Stimulated activated CD8-positive, alpha-beta memory T cell treated with anti-CD3 and anti-CD28 coated beads, Interleukin-7, amount 100 ng/mL, for 48 hours (primary cell): ENCODE data around the gene TUT7.
A peak's percentile ranks its signal among the peaks of the same experiment; 100 is the strongest.
"Not testable (repeated sequence)": the region's sequence is repeated elsewhere in the genome, so short reads cannot be mapped to it uniquely, and the experiment has no call there.

Experiments
- DNase-seq, 2 donors: peaks; one replicate each; pipeline ENCODE4 v3.0.0-alpha.2; 2020; ENCODE audit warnings: low read depth in 1 of 2; ENCODE audit errors: extremely low read depth in 1 of 2

The TUT7 gene

DNA sequence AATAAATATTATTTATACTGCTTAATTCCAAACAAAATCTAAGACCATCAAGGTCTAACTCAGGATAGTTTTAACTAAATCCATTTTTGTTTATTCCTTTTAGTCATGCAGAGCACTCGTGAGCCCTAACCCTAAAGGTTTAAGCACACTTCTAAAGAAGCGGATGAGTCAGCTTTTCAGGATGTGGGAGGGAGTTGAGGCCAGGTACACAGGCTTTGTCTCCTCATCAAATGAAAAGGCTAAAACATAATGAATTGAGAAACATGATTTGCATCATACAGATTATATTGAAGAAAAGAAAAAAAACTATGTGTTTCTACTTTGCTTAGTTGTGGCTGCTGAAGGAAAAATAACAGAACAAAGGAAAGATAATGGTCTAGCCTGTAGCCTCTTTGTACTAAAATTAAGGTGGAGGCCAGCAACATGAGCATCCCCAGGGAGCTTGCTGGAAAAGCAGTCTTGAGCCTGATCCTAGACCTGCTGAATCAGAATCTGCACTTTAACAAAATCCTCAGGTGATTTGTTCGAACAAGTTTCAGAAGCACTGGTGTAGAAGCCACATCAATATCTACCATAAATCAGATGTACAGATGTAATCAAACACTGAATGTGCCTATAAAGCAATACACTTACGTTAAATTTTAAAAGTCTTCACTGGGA is 50.8 kb downstream of the TUT7 start:
- peak in 1 of 2 donors; percentile 60 for DNase-seq

- no peak for DNase-seq
Observed at GRCh38 chr9:86301686-86302085, 52.5 kb downstream of the TUT7 start.

DNA sequence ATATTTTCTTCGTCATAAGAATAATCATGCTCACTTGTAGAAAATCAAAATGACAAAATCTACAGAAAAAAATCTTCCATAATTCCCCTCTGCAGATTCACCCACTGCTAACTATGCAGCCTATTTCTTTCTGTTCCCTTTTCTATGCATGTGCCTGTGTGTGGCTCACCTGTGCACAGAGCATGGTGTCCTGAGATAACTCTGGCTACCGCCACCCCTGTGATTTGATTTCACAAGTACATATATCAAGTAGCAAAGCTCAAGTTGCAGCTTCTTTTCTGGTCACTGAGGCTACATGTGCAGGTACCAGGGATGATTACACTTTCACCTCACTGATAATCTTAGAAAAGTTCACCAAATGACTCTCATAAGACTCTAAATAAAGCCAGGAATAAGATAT is 53.5 kb downstream of the TUT7 start:
- DNase-seq: no peak

- no peak for DNase-seq
Observed at GRCh38 chr9:86298873-86299272, 55.3 kb downstream of the TUT7 start.

GRCh38 chr9:86290341-86290740 is 63.9 kb downstream of the TUT7 start:
- not testable (repeated sequence) for DNase-seq

DNA sequence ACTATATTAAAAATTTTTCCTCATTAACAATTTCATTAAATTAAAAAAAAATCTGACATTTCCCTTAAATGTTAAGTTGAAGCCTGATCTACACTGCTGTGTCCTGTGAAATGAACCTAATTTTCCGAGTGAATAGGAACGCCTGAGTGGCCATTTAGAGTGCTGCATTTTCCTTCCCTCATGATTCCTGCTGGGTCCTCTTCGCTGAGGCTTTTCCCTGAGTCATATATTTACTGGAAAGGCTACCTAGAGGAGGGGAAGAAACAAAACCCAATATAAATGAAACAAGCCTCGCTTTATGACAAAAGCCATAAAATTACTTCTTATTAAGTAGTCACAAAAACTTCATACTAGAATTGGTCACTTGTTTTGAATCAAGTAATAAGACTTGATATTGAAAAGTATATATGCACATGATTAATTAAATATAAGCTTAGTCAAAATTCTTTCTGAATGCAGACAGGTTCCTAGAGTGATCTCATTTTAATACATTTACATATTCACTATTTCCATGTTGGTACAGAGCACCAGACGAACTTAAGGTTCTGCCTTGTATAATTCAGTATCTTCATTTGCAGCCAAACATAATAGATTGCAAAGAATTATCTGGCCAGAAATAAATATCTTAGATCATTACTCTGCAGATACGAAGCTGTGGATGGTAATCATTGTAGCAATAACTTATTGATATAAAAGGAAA is 65.6 kb downstream of the TUT7 start:
- DNase-seq: no peak

- DNase-seq: no peak
Observed at GRCh38 chr9:86287013-86287412, 67.2 kb downstream of the TUT7 start.

- DNase-seq: no peak
Observed at GRCh38 chr9:86286278-86286677, 67.9 kb downstream of the TUT7 start.

DNA sequence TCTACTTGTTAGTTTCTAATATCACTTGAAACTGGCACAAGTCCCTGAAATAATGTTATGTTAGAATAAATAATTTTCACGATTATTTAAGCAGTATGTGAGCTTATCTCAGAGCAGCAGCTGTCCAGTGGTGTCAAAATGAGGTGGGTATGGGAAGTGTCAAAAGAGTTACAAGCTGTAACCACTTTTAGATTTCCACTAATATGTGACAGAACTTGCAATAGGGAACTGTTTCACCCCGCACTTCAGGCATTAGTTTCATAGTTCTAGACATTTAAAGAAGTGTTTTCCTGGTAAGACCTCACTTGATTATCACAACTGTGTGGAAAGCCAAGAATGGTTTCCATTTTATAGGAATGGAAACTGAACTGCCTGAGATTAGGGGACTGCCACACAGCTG is 68.9 kb downstream of the TUT7 start:
- no peak for DNase-seq

- peak in 1 of 2 donors; percentile 35 for DNase-seq
Observed at GRCh38 chr9:86282979-86283535, 71.2 kb downstream of the TUT7 start.

DNA sequence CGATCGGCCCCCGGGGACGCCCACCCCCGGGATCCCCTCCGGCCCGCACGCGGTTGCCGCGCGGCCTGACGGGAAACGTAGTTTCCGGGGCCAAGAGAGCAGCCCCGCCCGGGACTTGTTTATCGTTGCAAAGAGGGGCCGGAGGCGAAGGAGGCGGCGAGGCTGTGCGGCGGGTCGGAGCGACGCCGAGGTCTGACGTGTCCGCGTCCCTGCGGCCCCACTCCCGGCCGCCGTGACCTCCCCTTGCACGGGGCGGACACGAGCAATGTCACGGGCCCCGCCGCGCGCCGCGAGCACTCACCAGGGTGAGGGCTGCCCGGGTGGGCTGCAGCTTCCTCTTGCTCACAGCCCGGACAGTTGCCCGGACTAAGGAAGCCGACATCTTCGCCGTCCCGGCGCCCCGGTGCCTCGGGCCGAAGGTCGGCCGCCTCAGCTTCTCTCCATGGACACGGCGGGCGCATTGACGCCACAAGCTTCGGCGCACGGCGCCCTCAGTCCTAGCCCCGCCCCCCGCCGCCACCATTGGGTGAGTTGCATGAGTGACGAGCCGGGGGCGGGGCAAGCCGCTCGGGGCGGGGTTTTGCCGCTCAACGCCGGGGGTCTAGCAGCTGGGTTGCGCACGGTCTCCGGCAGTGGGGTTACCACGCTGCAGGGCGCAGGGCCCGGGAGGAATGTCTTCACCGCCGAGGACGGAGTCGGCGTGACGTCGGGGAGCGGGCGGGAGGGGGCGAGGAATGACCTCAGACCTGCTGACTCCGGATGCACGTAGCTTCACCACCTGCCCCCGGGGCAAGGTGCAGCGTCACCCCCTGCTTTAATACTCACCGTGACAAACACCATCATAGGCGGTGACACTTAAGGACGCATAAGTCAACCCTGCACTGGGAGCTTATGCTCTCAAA is 71.9 kb downstream of the TUT7 start, which contains the start of gene ISCA1:
Gene ISCA1 (minus strand): TSS at position 462 of the 902 bp plus-strand sequence. CDS start 80 bp downstream, at position 382.
- DNase-seq: peak; percentile 94 to 97

GRCh38 chr9:86281593-86282076 is 72.6 kb downstream of the TUT7 start:
- no peak for DNase-seq

- no peak for DNase-seq
Observed at GRCh38 chr9:86280580-86280979, 73.6 kb downstream of the TUT7 start.

DNA sequence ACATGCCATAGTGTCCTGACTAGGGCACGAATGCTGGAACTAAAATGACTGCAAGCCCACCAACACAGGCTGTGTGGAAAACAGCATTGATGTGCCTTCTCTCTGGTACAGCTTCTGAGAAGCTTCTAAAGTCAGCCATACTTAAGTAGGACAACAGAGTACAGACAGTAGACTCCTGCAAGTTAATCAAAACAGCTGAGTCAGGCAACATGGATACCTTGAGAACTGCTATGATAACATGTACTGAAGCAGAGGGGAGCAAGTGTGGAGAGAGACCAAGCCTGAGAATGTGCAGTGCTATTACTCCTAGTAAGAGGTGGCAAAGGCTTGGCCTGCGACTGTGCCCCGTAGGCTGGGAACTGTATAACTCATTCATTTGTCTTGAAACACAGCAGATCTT is 74.4 kb downstream of the TUT7 start:
- DNase-seq: no peak

DNA sequence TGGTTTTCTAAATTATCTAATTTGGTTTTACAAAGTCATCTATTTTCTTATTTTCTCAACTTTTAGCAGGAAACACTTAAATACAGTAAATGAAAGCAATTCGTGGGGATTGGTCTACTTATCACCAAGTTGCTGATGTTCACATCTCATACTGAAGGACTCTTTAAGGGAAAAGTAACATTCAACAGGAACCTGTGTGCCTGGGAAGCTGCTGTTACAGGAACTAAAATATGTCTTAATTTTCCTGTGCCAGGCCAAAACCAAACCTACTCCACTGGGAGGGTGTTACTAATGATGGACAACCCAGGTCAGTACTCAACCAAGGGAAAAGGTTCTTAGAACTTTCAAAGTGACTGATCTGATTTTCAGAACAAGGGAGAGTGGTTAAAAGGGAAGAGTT is 77.1 kb downstream of the TUT7 start:
- no peak for DNase-seq

- no peak for DNase-seq
Observed at GRCh38 chr9:86275962-86276361, 78.2 kb downstream of the TUT7 start.

GRCh38 chr9:86274821-86275643 is 79.2 kb downstream of the TUT7 start:
- DNase-seq: no peak

DNA sequence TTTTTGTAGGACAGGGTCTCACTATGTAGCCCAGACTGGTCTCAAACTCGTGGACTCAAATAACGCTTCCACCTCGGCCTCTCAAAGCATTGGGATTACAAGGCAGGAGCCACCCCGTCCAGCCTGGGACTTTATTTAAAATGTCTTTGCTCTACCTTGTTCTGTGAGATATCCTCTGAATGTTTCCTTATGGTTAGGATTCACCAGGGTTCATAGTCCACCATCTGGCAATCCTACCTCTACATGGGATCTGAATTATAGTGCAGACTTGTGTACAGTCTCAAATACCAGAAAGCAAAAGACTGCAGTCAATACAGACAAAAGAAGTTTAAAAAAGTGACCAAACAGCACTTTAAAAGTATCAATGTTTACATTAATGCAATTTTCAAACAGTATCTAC is 82.0 kb downstream of the TUT7 start:
- DNase-seq: no peak

DNA sequence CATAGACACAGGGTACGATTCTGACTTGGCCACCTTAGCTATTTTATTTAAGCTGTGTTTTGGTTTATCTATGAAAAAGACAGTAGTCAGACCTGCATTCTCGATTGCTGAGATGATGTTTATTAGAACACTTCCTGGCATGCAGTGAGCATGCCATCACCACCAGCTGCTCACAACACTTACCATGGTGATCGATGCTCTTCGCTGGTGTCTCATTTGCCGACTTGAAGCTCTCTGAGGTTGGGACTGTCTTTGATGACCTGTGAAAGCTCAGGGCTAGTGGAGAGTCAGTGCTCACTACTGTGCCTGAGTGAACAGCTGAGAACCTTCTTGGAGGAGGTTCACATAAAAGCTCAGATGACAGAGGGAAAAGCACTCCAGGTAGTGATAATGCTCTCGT is 90.3 kb downstream of the TUT7 start:
- DNase-seq: no peak

DNA sequence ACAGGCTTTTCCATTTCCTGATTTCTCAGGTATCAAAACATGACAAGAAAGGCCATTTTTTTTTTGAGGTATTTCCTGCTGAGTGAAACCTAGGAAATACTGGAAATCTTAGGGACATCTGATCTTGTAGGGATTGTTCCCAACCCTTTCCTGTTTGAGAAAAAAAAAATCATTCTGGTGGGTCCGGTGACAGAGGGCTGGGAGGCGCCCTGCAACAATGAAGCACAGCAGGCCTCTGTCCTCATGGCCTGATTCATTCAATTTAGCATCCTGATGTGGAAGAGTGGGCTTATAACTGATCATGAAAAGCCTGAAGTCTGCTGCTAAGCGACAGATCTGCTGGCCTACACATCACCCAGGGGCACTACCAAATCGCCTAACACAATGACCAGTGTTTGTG is 91.7 kb downstream of the TUT7 start:
- no peak for DNase-seq
